Stimulated activated CD8-positive, alpha-beta memory T cell treated with anti-CD3 and anti-CD28 coated beads, Interleukin-12 subunit alpha, Interleukin-12 subunit beta, amount 100 ng/mL, for 1 hour (primary cell): ENCODE measurements around the gene SURF1.
A peak's percentile ranks its signal among the peaks of the same experiment; 100 is the strongest.
"Not testable (repeated sequence)": the region's sequence is repeated elsewhere in the genome, so short reads cannot be mapped to it uniquely, and the experiment has no call there.

Experiments used
- DNase-seq: peaks from one replicate; pipeline ENCODE4 v3.0.0-alpha.2; 2020; ENCODE audit warnings: low read depth

Gene SURF1

GRCh38 chr9:133344979-133345378 lies 11.3 kb downstream of the SURF1 start:
- DNase-seq = no peak

- DNase-seq = no peak
These were observed 12.2 kb downstream of the SURF1 start for GRCh38 chr9:133344071-133344470.

GRCh38 chr9:133342570-133342969 lies 13.7 kb downstream of the SURF1 start:
- DNase-seq = no peak

- DNase-seq = no peak
These were observed 14.2 kb downstream of the SURF1 start for GRCh38 chr9:133342069-133342406.

GRCh38 chr9:133341369-133342068 lies 14.8 kb downstream of the SURF1 start:
- DNase-seq = no peak

- no peak for DNase-seq
These were observed 15.4 kb downstream of the SURF1 start for GRCh38 chr9:133340916-133341315.

GRCh38 chr9:133340256-133340655 lies 16.0 kb downstream of the SURF1 start:
- DNase-seq = no peak

GRCh38 chr9:133339641-133340040 lies 16.6 kb downstream of the SURF1 start:
- DNase-seq = no peak

GRCh38 chr9:133335924-133336811 lies 20.1 kb downstream of the SURF1 start, which contains the start of gene SURF6:
Gene SURF6, minus strand, starts transcription at chr9:133336188. Its CDS starts 56 bp downstream, at chr9:133336132.
- peak; percentile 86 for DNase-seq

- not testable (repeated sequence) for DNase-seq
These were observed 21.4 kb downstream of the SURF1 start for GRCh38 chr9:133334888-133335287.

- no peak for DNase-seq
These were observed 22.1 kb downstream of the SURF1 start for GRCh38 chr9:133334161-133334560.

- no peak for DNase-seq
These were observed 22.7 kb downstream of the SURF1 start for GRCh38 chr9:133333566-133333965.

- no peak for DNase-seq
These were observed 23.3 kb downstream of the SURF1 start for GRCh38 chr9:133333011-133333410.

GRCh38 chr9:133332381-133332730 lies 23.9 kb downstream of the SURF1 start:
- no peak for DNase-seq

- DNase-seq = no peak
These were observed 24.5 kb downstream of the SURF1 start for GRCh38 chr9:133331641-133332380.

GRCh38 chr9:133331221-133331620 lies 25.1 kb downstream of the SURF1 start:
- no peak for DNase-seq

GRCh38 chr9:133329306-133330156 lies 26.8 kb downstream of the SURF1 start:
- not testable (repeated sequence) for DNase-seq

- DNase-seq = no peak
These were observed 28.3 kb downstream of the SURF1 start for GRCh38 chr9:133327834-133328484.

- not testable (repeated sequence) for DNase-seq
These were observed 29.3 kb downstream of the SURF1 start for GRCh38 chr9:133327021-133327420.

GRCh38 chr9:133323991-133324703 lies 32.1 kb downstream of the SURF1 start:
- no peak for DNase-seq

GRCh38 chr9:133323211-133323610 lies 33.1 kb downstream of the SURF1 start:
- DNase-seq = no peak
